Lung (tissue), 12 donors: ENCODE results near the gene TDP2. TPM values are rescaled to one million over a fixed set of nuclear protein-coding genes. Genes with fewer than 3 reads are reported as not detected.
"Not testable (repeated sequence)": the region's sequence is repeated elsewhere in the genome, so short reads cannot be mapped to it uniquely, and the experiment has no call there.

Source experiments
- ATAC-seq: fragments of 200-7000 bp; cut with Tn5 transposase; one replicate; pipeline ENCODE4 v1.9.1; 2020; ENCODE audit warnings: moderate number of reproducible peaks; ENCODE audit not compliant: insufficient read depth, low FRiP score
- DNase-seq, 3 donors: peaks; one replicate each; pipeline ENCODE4 v3.0.0-alpha.2; 2013 to 2017
- H3K27ac ChIP-seq, 2 donors: one replicate each; pipeline ENCODE4 v1.5.1; 2013; ENCODE audit warnings: mild to moderate bottlenecking in 2 of 2, moderate library complexity in 2 of 2, control low read depth in 1 of 2, inconsistent platforms in 1 of 2, low read depth in 1 of 2, low read length in 1 of 2
- H3K27me3 ChIP-seq, 3 donors: one replicate each; pipeline ENCODE4 v1.5.1; 2013; ENCODE audit warnings: low read length in 2 of 3; ENCODE audit not compliant: control insufficient read depth in 3 of 3, insufficient read depth in 3 of 3
- H3K36me3 ChIP-seq, 4 donors: one replicate each; pipeline ENCODE4 v1.5.1; 2013; ENCODE audit warnings: low read length in 4 of 4, mild to moderate bottlenecking in 1 of 4, moderate library complexity in 1 of 4; ENCODE audit not compliant: control insufficient read depth in 4 of 4, insufficient read depth in 4 of 4
- H3K4me1 ChIP-seq, 5 donors: one replicate each; pipeline ENCODE4 v1.5.1; 2013; ENCODE audit warnings: low read length in 5 of 5, mild to moderate bottlenecking in 2 of 5, moderate library complexity in 1 of 5; ENCODE audit not compliant: control insufficient read depth in 5 of 5, insufficient read depth in 5 of 5
- H3K4me3 ChIP-seq: one replicate; pipeline ENCODE4 v1.5.1; 2013; ENCODE audit warnings: mild to moderate bottlenecking, control low read depth, moderate library complexity
- H3K9ac ChIP-seq, 2 donors: one replicate each; pipeline ENCODE4 v1.5.1; 2013; ENCODE audit warnings: low read length in 2 of 2, control low read depth in 1 of 2; ENCODE audit not compliant: insufficient read depth in 1 of 2
- H3K9me3 ChIP-seq, 4 donors: one replicate each; pipeline ENCODE4 v1.5.1; 2013; ENCODE audit warnings: low read length in 3 of 4, mild to moderate bottlenecking in 1 of 4, moderate library complexity in 1 of 4; ENCODE audit not compliant: control insufficient read depth in 4 of 4, insufficient read depth in 3 of 4
- WGBS, 2 donors: extraction: QIAGEN DNeasy Blood & Tissue Kit; methylation state at CpG; one replicate each; pipeline ENCODE4 v1.1.7; 2013; 5-methylcytosine and 5-hydroxymethylcytosine counted together
- polyA plus RNA-seq, 2 donors: library from polyadenylated mRNA; stranded (reverse); fragments of 200-250 nt; gene quantifications; one replicate each; pipeline ENCODE4 v1.2.1, GENCODE V29; 2013
- total RNA-seq, 2 donors: library from RNA; depleted of rRNA in 1 of 2; stranded (reverse); fragments of >200 nt in 1 of 2; gene quantifications; one replicate each; pipeline ENCODE4 v1.2.1, GENCODE V29; 2014 to 2021
- TF ChIP-seq, protein P1 (sequence below): IDR thresholded peaks from 2 replicates; pipeline ENCODE4 v1.5.1; 2012; ENCODE audit warnings: mild to moderate bottlenecking; ENCODE audit errors: control extremely low read depth, extremely low read depth
- donor health status: control.
- donor health status: control.
- donor health status: Bipolar disorder and iron deficiency.
- donor health status: healthy.
- donor health status: DM: yes; HTN: yes; CAD: no.

TDP2 gene
- total and polyA plus RNA-seq, 4 donors = 36.8 to 56.8 (median 41.8) TPM

DNA sequence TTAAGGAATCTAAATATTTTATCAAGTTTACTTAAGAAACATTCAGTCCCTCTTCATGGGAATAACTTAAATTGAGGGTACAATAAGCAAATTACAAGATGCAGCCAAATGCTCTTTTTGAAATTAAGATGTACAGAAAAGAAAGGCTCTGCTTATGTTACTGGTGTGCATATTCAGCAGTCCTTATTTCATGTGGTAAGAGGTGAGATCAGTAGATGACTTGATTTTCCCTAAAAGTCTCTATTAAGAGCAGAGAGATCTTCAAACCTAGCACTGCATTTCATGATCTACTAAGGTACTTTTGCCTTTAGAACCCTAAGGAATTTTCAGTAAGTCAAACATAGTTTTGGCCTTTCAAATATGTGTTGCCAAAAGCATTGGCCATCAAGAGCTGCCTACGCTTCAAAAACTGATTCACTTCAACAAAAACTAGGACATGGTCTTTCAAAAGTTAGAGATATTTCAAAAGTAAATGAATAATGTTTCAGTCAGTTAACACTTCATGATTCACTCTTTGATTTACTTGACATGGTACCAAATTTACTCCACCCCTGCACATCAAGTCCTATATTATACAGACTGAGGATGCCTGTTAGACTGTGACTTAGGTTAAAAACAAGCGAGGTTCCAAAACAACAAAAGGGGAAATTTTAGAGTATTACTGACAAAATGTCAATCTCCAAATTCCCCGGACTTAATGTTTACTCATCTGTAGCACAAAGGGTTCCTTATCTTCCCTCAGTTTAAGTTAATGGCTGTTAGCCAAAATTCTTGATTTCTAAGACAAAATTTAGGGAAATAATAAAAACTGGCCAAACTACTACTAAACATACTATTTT lies 33.0 kb upstream of the TDP2 start:
- TF ChIP-seq, protein P1, sequence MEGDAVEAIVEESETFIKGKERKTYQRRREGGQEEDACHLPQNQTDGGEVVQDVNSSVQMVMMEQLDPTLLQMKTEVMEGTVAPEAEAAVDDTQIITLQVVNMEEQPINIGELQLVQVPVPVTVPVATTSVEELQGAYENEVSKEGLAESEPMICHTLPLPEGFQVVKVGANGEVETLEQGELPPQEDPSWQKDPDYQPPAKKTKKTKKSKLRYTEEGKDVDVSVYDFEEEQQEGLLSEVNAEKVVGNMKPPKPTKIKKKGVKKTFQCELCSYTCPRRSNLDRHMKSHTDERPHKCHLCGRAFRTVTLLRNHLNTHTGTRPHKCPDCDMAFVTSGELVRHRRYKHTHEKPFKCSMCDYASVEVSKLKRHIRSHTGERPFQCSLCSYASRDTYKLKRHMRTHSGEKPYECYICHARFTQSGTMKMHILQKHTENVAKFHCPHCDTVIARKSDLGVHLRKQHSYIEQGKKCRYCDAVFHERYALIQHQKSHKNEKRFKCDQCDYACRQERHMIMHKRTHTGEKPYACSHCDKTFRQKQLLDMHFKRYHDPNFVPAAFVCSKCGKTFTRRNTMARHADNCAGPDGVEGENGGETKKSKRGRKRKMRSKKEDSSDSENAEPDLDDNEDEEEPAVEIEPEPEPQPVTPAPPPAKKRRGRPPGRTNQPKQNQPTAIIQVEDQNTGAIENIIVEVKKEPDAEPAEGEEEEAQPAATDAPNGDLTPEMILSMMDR = no peak
- Histone ChIP-seq H3K4me3 (no peak overlapping the region), H3K9me3 (no peaks in the 10 kb centered on the region), H3K9ac (peak overlapping the region in 1 of 2 donors; percentile 7), H3K27ac (peak overlapping the region in 1 of 2 donors; percentile 9), H3K36me3 (peaks cover 3 to 32% (median 12%) of the 10 kb centered on the region in 4 donors), H3K4me1 (peaks cover 0 to 4% (median 0%) of the 10 kb centered on the region in 5 donors), H3K27me3 (no peaks in the 10 kb centered on the region)
- DNase-seq = peak in 1 of 3 donors; percentile 23
- ATAC-seq = peak; percentile 19
- 47 to 71% methylated on average over 3 of the region's 3 CpGs for WGBS, 2 donors

DNA sequence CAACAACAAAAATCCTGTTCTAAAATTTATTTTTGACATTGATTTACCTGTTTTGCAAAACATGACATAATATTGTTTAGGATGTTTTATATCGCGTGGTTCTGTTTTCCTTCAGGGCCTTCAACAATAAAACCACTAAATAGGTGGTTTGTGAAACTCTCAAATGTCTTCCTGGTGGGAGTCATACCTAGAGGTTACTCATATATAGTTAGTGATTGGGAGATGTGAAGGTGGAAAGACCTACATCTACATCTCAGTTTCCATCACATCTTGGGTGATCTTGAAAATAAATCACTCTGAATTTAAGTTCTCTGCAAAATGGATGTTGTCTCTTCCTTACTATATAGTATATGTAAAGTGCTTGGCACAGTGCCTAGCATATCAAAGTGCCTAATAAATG lies 29.4 kb upstream of the TDP2 start:
- Histone ChIP-seq H3K4me1 (peaks cover 0 to 7% (median 0%) of the 10 kb centered on the region in 5 donors), H3K36me3 (peaks cover 0 to 3% (median 1%) of the 10 kb centered on the region in 4 donors), H3K27ac (no peak overlapping the region), H3K9me3 (no peaks in the 10 kb centered on the region), H3K9ac (no peak overlapping the region), H3K4me3 (no peak overlapping the region), H3K27me3 (no peaks in the 10 kb centered on the region)
- whole genome bisulfite sequencing, 2 donors = 90 to 97% methylated on average over 2 of the region's 2 CpGs
- TF ChIP-seq, protein P1 = no peak
- no peak for DNase-seq
- ATAC-seq = no peak

DNA sequence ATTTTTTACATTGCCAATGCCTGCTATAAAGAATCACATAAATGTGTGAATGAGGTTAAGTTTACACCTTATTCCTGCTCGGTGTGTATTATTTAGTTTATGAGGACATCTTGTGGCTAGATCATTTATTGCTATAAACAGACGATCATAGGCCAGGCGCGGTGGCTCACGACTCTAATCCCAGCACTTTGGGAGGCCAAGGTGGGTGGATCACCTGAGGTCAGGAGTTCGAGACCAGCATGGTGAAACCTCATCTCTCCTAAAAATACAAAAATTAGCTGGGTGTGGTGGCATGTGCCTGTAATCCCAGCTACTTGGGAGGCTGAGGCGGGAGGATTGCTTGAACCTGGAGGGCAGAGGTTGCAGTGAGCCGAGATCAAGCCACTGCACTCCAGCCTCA lies 28.9 kb upstream of the TDP2 start:
- 28 to 37% methylated on average over 8 of the region's 8 CpGs for WGBS, 2 donors
- not testable (repeated sequence) for H3K27me3 ChIP-seq, H3K36me3 ChIP-seq, H3K9ac ChIP-seq, ATAC-seq, H3K9me3 ChIP-seq, H3K4me3 ChIP-seq, H3K4me1 ChIP-seq, H3K27ac ChIP-seq
- peak in 2 of 3 donors; percentile 46 to 54 for DNase-seq
- TF ChIP-seq, protein P1 = peak; percentile 34
